Pancreas (tissue), 10 donors: Measurements from ENCODE around the gene FCHO2. TPM values are rescaled to one million over a fixed set of nuclear protein-coding genes. Genes with fewer than 3 reads are reported as not detected.

Experiments
- ATAC-seq, 4 donors: fragments of 200-7000 bp; cut with Tn5 transposase; one replicate each; pipeline versions ENCODE4 v1.8.0 to v1.9.1; 2020; ENCODE audit warnings: mild to moderate bottlenecking in 4 of 4, moderate library complexity in 4 of 4
- DNase-seq, 6 donors: peaks; one replicate each; pipeline ENCODE4 v3.0.0-alpha.2; 2020
- FAIRE-seq: peaks from 2 replicates; lab custom pipeline; 2012; peaks lifted over from hg19 to GRCh38; lab: Jason Lieb, UNC
- H3K27ac ChIP-seq, 4 donors: fragments of 200-600 bp; sonication (generic); 1 replicate in 3 of 4; 2 replicates in 1 of 4; pipeline versions ENCODE4 v1.5.0 to v1.8.0; 2020
- H3K27me3 ChIP-seq, 4 donors: fragments of 200-600 bp; one replicate each; pipeline ENCODE4 v1.8.0; 2021
- H3K36me3 ChIP-seq, 3 donors: fragments of 200-600 bp; sonication (generic) in 1 of 3; one replicate each; pipeline versions ENCODE4 v1.5.0 to v1.8.0; 2020 to 2021
- H3K4me1 ChIP-seq, 3 donors: fragments of 200-600 bp; one replicate each; pipeline ENCODE4 v1.8.0; 2021
- H3K4me3 ChIP-seq, 4 donors: fragments of 200-600 bp; sonication (generic) in 2 of 4; one replicate each; pipeline versions ENCODE4 v1.5.0 to v1.8.0; 2020 to 2021
- H3K9me3 ChIP-seq, 4 donors: fragments of 200-600 bp; one replicate each; pipeline ENCODE4 v1.8.0; 2021
- WGBS, 2 donors: extraction: QIAGEN DNeasy Blood & Tissue Kit; methylation state at CpG; one replicate each; pipeline ENCODE4 v1.1.7; 2013; 5-methylcytosine and 5-hydroxymethylcytosine counted together
- intact Hi-C, 3 donors: fragments of 100-400 bp; cut with DNase I; formaldehyde crosslinking; loops; one replicate each; pipeline versions ENCODE4 v1.11.1 to v1.14.2; 2022
- polyA plus RNA-seq, 2 donors: library from polyadenylated mRNA; stranded (reverse); fragments of 200-250 nt; gene quantifications; one replicate each; pipeline ENCODE4 v1.2.3, GENCODE V29; 2013
- total RNA-seq, 6 donors: library from RNA; stranded (reverse); fragmentation: NEBNext Ultra II Directional in 4 of 6; extraction: Animal tissue kit (Norgen Biotek cat#: 25700) in 4 of 6; gene quantifications; one replicate each; pipeline versions ENCODE4 v1.2.1 to v1.2.4, GENCODE V29; 2021 to 2023
- TF ChIP-seq, protein P1 (sequence below), 4 donors: fragments of 200-600 bp; sonication (generic) in 3 of 4; IDR thresholded peaks; one replicate each; pipeline versions ENCODE4 v1.5.0 to v1.8.0; 2021; ENCODE audit warnings: antibody characterized with exemption in 4 of 4
- donor health status: healthy with polysubstance abuse.
- donor health status: DM: no; HTN: no; CAD: no; lungs with moderate emphysema.
- donor health status: DM: no; HTN: no; CAD: no.
- donor health status: control.
- donor health status: control.
- donor health status: Bipolar disorder and iron deficiency.
- donor health status: DM: yes; HTN: yes; CAD: no.
- donor health status: DM: no; HTN: no; CAD: no.
- donor health status: DM: no; HTN: no; CAD: no.
- donor health status: DM: yes; HTN: yes; CAD: no.

FCHO2 gene
- total and polyA plus RNA-seq, 8 donors: 4.6 to 28.1 (median 12.5) TPM

DNA sequence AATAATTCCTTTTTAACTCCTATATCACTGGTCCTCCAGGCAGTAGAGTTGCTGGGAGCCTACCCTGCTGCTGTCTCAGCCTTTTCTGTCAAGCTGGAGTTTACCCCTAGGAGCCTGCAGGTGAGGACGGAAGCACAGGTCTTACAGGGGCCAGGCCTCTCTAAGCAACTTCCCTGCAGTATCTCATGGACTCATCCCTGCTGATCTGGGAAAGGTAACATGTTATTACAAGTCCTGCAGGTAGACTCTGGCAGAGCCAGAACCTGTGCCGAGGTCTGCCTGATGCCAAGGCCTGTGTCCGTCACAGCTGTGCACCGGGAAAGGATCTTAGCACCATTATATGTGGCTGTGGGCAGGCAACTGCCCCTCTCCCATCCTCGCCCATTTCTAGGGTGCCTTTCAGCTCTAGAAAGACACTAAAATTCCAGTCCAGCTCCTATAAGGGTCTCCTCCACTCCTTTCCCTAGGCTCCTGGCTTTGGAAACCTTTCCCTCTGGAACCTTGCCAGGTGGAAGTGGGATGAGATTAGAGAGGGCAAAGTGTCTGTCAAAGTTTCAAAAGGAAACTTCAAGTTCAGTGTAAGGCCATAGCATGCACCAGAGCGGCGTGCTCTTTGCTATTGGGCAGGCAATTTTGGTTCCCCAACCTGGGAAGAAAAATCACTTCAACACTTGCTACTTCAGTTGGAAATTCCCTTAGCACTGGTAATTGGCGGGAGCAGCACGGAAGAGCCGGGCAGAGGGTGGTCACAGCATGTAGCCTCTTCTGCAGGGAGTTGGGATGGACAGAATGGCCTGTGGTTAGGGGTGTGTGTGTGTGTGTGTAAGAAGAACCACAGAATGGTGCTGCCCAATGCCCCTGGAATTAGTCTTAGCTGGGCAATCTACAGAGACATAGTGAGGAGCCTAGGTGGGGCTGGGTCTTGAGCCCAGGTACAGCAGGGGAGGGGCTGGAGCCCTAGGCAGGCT lies 182.0 kb downstream of the FCHO2 start:
- intact Hi-C loops: no loop called here
- Histone ChIP-seq H3K9me3 (no peaks in the 10 kb centered on the region), H3K4me1 (no peaks in the 10 kb centered on the region), H3K27me3 (no peaks in the 10 kb centered on the region), H3K4me3 (no peak overlapping the region), H3K27ac (no peak overlapping the region), H3K36me3 (no peaks in the 10 kb centered on the region)
- no peak for DNase-seq
- FAIRE-seq: no peak
- ATAC-seq: no peak
- TF ChIP-seq, protein P1, sequence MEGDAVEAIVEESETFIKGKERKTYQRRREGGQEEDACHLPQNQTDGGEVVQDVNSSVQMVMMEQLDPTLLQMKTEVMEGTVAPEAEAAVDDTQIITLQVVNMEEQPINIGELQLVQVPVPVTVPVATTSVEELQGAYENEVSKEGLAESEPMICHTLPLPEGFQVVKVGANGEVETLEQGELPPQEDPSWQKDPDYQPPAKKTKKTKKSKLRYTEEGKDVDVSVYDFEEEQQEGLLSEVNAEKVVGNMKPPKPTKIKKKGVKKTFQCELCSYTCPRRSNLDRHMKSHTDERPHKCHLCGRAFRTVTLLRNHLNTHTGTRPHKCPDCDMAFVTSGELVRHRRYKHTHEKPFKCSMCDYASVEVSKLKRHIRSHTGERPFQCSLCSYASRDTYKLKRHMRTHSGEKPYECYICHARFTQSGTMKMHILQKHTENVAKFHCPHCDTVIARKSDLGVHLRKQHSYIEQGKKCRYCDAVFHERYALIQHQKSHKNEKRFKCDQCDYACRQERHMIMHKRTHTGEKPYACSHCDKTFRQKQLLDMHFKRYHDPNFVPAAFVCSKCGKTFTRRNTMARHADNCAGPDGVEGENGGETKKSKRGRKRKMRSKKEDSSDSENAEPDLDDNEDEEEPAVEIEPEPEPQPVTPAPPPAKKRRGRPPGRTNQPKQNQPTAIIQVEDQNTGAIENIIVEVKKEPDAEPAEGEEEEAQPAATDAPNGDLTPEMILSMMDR (IDR thresholded peaks at IDR 0.05): no peak
- WGBS, 2 donors: 61 to 84% methylated on average over 10 of the region's 10 CpGs

DNA sequence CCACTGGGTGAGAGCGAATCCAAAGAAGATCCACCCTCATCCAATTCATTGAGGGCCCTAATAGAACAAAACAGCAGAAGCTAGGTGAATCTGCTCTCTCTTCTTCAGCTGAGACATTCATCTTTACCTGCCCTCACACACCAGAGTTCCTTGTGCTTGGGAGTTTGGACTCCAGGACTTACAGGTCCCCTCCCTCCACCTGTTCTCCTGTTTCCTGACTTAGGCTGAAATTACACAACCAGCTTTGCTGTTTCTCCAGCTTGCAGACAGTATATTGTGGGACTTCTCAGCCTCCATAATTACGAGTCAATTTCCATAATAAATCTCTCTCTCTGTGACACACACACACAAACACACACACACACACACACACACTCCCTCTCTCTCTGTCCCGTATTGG lies 183.6 kb downstream of the FCHO2 start:
- FAIRE-seq (no peak), DNase-seq (no peak), ATAC-seq (no peak)
- 85% methylated on average over 3 of the region's 3 CpGs for WGBS, 2 donors
- Histone ChIP-seq H3K27ac (no peak overlapping the region), H3K27me3 (no peaks in the 10 kb centered on the region), H3K4me3 (no peak overlapping the region), H3K4me1 (no peaks in the 10 kb centered on the region), H3K9me3 (no peaks in the 10 kb centered on the region), H3K36me3 (no peaks in the 10 kb centered on the region)
- TF ChIP-seq, protein P1 (IDR thresholded peaks at IDR 0.05): no peak
- intact Hi-C loops: no loop called here

Other genes with a start within 250 kb of the FCHO2 start
- gene TNPO1, start 139.4 kb upstream of the FCHO2 start, total RNA-seq: 10 to 100 TPM; 37.9 to 58.9 (median 48.2) TPM
- 10 to 100 TPM in 1 of 2 donors, 1 to 10 TPM in 1; 5.5 to 11.2 TPM for gene TNPO1, start 139.4 kb upstream of the FCHO2 start, polyA plus RNA-seq
- gene TMEM171, start 164.5 kb downstream of the FCHO2 start, total RNA-seq: under 1 TPM in 5 of 6 donors, not detected in 1; 0.19 to 0.87 (median 0.37) TPM
- under 1 TPM; 0.16 to 0.27 TPM for gene TMEM171, start 164.5 kb downstream of the FCHO2 start, polyA plus RNA-seq
- gene TMEM174, start 217.2 kb downstream of the FCHO2 start, total RNA-seq: not detected
- gene TMEM174, start 217.2 kb downstream of the FCHO2 start, polyA plus RNA-seq: not detected